HEK293 (cell line): ENCODE results near the gene TIPRL.

Source experiments
- EGR2 ChIP-seq: fragments of 450-650 bp; formaldehyde crosslinking; IDR thresholded peaks from 2 replicates; pipeline ENCODE4 v1.5.1; 2016; ENCODE audit warnings: low read depth, missing biosample characterization, missing genetic modification characterization
- GLI4 ChIP-seq: fragments of 450-650 bp; formaldehyde crosslinking; IDR thresholded peaks from 2 replicates; pipeline ENCODE4 v1.5.1; 2016; ENCODE audit warnings: missing biosample characterization, missing genetic modification characterization
- GLIS1 ChIP-seq: fragments of 450-650 bp; formaldehyde crosslinking; IDR thresholded peaks from 2 replicates; pipeline ENCODE4 v1.5.1; 2016; ENCODE audit warnings: missing biosample characterization, missing genetic modification characterization
- SETDB1 ChIP-seq: IDR thresholded peaks from one replicate; pipeline ENCODE4 v1.6.1; 2017; ENCODE audit warnings: mild to moderate bottlenecking, low read length, moderate library complexity, mixed read lengths; ENCODE audit not compliant: insufficient read length
- SP2 ChIP-seq: fragments of 450-650 bp; formaldehyde crosslinking; IDR thresholded peaks from 2 replicates; pipeline ENCODE4 v1.5.1; 2016; ENCODE audit warnings: missing biosample characterization, missing genetic modification characterization
- TRIM28 ChIP-seq: IDR thresholded peaks from 2 replicates; pipeline ENCODE4 v1.6.1; 2011; ENCODE audit warnings: low read length, control low read depth, borderline replicate concordance
- ZBTB8A ChIP-seq: fragments of 450-650 bp; formaldehyde crosslinking; IDR thresholded peaks from 2 replicates; pipeline ENCODE4 v1.5.1; 2016; ENCODE audit warnings: missing biosample characterization, missing genetic modification characterization
- ZEB2 ChIP-seq: fragments of 450-650 bp; formaldehyde crosslinking; IDR thresholded peaks from 2 replicates; pipeline ENCODE4 v1.5.1; 2016; ENCODE audit warnings: missing biosample characterization, missing genetic modification characterization
- ZFHX2 ChIP-seq: fragments of 450-650 bp; formaldehyde crosslinking; conservative IDR thresholded peaks from 2 replicates; pipeline ENCODE4 v1.5.1; 2016; ENCODE audit warnings: missing biosample characterization, missing genetic modification characterization
- ZIC2 ChIP-seq: fragments of 450-650 bp; formaldehyde crosslinking; IDR thresholded peaks from 2 replicates; pipeline ENCODE4 v1.5.1; 2016; ENCODE audit warnings: missing biosample characterization, missing genetic modification characterization
- ZNF121 ChIP-seq: fragments of 450-650 bp; formaldehyde crosslinking; IDR thresholded peaks from 2 replicates; pipeline ENCODE4 v1.5.1; 2016; ENCODE audit warnings: missing biosample characterization, missing genetic modification characterization
- ZNF214 ChIP-seq: fragments of 450-650 bp; formaldehyde crosslinking; IDR thresholded peaks from 2 replicates; pipeline ENCODE4 v1.5.1; 2017; ENCODE audit warnings: missing biosample characterization, mild to moderate bottlenecking, missing genetic modification characterization, borderline replicate concordance
- ZNF248 ChIP-seq: fragments of 450-650 bp; formaldehyde crosslinking; IDR thresholded peaks from 2 replicates; pipeline ENCODE4 v1.5.1; 2017; ENCODE audit warnings: missing biosample characterization, missing genetic modification characterization
- ZNF350 ChIP-seq: fragments of 450-650 bp; formaldehyde crosslinking; IDR thresholded peaks from 2 replicates; pipeline ENCODE4 v1.5.0; 2017; ENCODE audit warnings: missing biosample characterization, mild to moderate bottlenecking, missing genetic modification characterization
- ZNF768 ChIP-seq: fragments of 450-650 bp; formaldehyde crosslinking; IDR thresholded peaks from 2 replicates; pipeline ENCODE4 v1.5.1; 2018; ENCODE audit warnings: missing biosample characterization, mild to moderate bottlenecking, missing genetic modification characterization
- ZSCAN23 ChIP-seq: fragments of 450-650 bp; formaldehyde crosslinking; IDR thresholded peaks from 2 replicates; pipeline ENCODE4 v1.5.1; 2016; ENCODE audit warnings: missing biosample characterization, missing genetic modification characterization
- ZSCAN30 ChIP-seq: fragments of 450-650 bp; IDR thresholded peaks from 2 replicates; pipeline ENCODE4 v1.5.1; 2018; ENCODE audit warnings: missing biosample characterization, mild to moderate bottlenecking, missing genetic modification characterization, moderate library complexity
- ZXDB ChIP-seq: fragments of 450-650 bp; formaldehyde crosslinking; IDR thresholded peaks from 2 replicates; pipeline ENCODE4 v1.5.1; 2016; ENCODE audit warnings: missing biosample characterization, missing genetic modification characterization
- TF ChIP-seq, protein P1 (sequence below): fragments of 450-650 bp; formaldehyde crosslinking; conservative IDR thresholded peaks from 2 replicates; pipeline ENCODE4 v1.5.1; 2016; ENCODE audit warnings: low read depth, missing biosample characterization, missing genetic modification characterization
- TF ChIP-seq, protein P2 (sequence below): fragments of 450-650 bp; formaldehyde crosslinking; IDR thresholded peaks from 2 replicates; pipeline ENCODE4 v1.5.1; 2016; ENCODE audit warnings: missing biosample characterization, missing genetic modification characterization
- TF ChIP-seq, protein P3 (sequence below): fragments of 450-650 bp; formaldehyde crosslinking; IDR thresholded peaks from 2 replicates; pipeline ENCODE4 v1.5.1; 2016; ENCODE audit warnings: missing biosample characterization, missing genetic modification characterization
- TF ChIP-seq, protein P4 (sequence below): fragments of 450-650 bp; formaldehyde crosslinking; IDR thresholded peaks from 2 replicates; pipeline ENCODE4 v1.5.1; 2016; ENCODE audit warnings: missing biosample characterization, missing genetic modification characterization, low read depth
- TF ChIP-seq, protein P5 (sequence below): sonication (generic); formaldehyde crosslinking; IDR thresholded peaks from 2 replicates; pipeline ENCODE4 v1.8.1; 2022; ENCODE audit warnings: mild to moderate bottlenecking, moderate library complexity, missing genetic modification reagents
- TF ChIP-seq, protein P6 (sequence below): fragments of 450-650 bp; formaldehyde crosslinking; IDR thresholded peaks from 2 replicates; pipeline ENCODE4 v1.5.1; 2017; ENCODE audit warnings: missing biosample characterization, missing genetic modification characterization
- TF ChIP-seq, protein P7 (sequence below): fragments of 450-650 bp; IDR thresholded peaks from 2 replicates; pipeline ENCODE4 v1.5.1; 2018; ENCODE audit warnings: missing biosample characterization, mild to moderate bottlenecking, missing genetic modification characterization

TIPRL gene

DNA sequence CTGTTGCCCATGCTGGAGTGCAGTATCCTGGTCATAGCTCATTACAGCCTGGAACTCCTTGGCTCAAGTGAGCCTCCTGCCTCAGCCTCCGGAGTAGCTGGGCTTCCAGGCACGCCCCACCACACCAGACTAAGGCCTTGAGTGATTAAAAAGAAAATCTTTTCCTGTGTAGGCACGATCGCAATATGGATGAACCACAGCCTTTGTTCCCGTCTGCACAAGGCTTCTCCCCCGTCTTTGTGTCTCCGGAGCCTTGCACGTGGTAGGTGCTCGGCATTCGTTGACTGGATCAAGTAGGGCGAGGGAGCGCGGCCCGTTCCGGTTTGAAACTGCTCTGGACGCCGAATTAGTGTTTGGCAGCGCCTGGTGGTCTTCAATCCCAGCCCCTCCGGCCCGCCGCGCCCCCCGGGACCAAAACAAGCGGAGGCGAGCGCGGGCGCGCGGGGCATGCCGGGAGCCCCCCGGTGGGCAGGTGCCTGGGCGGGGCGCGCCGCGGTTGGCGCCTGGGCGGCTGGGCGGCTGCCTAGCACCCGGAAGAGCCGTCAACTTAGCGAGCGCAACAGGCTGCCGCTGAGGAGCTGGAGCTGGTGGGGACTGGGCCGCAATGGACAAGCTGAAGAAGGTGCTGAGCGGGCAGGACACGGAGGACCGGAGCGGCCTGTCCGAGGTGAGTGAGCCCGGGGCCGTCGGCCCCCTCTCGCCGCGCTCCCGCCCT, 46.9 kb downstream of the TIPRL start, which contains the start of gene SFT2D2 (continued):
- TF ChIP-seq, protein P1, sequence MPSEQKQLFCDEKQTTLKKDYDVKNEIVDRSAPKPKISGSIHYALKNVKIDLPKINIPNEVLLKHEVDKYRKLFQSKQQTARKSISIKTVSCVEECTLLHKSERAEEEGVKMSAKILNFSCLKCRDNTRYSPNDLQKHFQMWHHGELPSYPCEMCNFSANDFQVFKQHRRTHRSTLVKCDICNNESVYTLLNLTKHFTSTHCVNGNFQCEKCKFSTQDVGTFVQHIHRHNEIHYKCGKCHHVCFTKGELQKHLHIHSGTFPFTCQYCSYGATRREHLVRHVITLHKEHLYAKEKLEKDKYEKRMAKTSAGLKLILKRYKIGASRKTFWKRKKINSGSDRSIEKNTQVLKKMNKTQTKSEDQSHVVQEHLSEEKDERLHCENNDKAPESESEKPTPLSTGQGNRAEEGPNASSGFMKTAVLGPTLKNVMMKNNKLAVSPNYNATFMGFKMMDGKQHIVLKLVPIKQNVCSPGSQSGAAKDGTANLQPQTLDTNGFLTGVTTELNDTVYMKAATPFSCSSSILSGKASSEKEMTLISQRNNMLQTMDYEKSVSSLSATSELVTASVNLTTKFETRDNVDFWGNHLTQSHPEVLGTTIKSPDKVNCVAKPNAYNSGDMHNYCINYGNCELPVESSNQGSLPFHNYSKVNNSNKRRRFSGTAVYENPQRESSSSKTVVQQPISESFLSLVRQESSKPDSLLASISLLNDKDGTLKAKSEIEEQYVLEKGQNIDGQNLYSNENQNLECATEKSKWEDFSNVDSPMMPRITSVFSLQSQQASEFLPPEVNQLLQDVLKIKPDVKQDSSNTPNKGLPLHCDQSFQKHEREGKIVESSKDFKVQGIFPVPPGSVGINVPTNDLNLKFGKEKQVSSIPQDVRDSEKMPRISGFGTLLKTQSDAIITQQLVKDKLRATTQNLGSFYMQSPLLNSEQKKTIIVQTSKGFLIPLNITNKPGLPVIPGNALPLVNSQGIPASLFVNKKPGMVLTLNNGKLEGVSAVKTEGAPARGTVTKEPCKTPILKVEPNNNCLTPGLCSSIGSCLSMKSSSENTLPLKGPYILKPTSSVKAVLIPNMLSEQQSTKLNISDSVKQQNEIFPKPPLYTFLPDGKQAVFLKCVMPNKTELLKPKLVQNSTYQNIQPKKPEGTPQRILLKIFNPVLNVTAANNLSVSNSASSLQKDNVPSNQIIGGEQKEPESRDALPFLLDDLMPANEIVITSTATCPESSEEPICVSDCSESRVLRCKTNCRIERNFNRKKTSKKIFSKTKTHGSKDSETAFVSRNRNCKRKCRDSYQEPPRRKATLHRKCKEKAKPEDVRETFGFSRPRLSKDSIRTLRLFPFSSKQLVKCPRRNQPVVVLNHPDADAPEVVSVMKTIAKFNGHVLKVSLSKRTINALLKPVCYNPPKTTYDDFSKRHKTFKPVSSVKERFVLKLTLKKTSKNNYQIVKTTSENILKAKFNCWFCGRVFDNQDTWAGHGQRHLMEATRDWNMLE = peak; percentile 34; the same call in 1 of the 2 replicates
- TF ChIP-seq ZNF350 (tag by site-specific recombination) (no peak), ZNF768 (tag by site-specific recombination) (peak; percentile 26; the same call in 1 of the 2 replicates), ZFHX2 (peak; percentile 45), ZNF121 (tag by site-specific recombination) (0 out of 2 replicates have a peak, but pooled peaks have one; percentile 34), ZNF214 (tag by site-specific recombination) (no peak), GLI4 (tag by site-specific recombination) (peak; percentile 88; the same call in 1 of the 2 replicates), ZXDB (tag by site-specific recombination) (peak; percentile 74), ZEB2 (tag by site-specific recombination) (peak; percentile 86), SP2 (tag by site-specific recombination) (peak; percentile 53), ZBTB8A (tag by site-specific recombination) (peak; percentile 87), ZIC2 (tag by site-specific recombination) (peak; percentile 46), ZSCAN30 (tag by site-specific recombination) (0 out of 2 replicates have a peak, but pooled peaks have one; percentile 26), ZSCAN23 (tag by site-specific recombination) (0 out of 2 replicates have a peak, but pooled peaks have one; percentile 37), ZNF248 (no peak), EGR2 (peak; percentile 63), GLIS1 (tag by site-specific recombination) (peak; percentile 65), TRIM28 (peak; percentile 36; the same call in 1 of the 2 replicates), SETDB1 (peak; percentile 39)
- TF ChIP-seq, protein P2, sequence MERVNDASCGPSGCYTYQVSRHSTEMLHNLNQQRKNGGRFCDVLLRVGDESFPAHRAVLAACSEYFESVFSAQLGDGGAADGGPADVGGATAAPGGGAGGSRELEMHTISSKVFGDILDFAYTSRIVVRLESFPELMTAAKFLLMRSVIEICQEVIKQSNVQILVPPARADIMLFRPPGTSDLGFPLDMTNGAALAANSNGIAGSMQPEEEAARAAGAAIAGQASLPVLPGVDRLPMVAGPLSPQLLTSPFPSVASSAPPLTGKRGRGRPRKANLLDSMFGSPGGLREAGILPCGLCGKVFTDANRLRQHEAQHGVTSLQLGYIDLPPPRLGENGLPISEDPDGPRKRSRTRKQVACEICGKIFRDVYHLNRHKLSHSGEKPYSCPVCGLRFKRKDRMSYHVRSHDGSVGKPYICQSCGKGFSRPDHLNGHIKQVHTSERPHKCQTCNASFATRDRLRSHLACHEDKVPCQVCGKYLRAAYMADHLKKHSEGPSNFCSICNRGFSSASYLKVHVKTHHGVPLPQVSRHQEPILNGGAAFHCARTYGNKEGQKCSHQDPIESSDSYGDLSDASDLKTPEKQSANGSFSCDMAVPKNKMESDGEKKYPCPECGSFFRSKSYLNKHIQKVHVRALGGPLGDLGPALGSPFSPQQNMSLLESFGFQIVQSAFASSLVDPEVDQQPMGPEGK = peak; percentile 87
- TF ChIP-seq, protein P3, sequence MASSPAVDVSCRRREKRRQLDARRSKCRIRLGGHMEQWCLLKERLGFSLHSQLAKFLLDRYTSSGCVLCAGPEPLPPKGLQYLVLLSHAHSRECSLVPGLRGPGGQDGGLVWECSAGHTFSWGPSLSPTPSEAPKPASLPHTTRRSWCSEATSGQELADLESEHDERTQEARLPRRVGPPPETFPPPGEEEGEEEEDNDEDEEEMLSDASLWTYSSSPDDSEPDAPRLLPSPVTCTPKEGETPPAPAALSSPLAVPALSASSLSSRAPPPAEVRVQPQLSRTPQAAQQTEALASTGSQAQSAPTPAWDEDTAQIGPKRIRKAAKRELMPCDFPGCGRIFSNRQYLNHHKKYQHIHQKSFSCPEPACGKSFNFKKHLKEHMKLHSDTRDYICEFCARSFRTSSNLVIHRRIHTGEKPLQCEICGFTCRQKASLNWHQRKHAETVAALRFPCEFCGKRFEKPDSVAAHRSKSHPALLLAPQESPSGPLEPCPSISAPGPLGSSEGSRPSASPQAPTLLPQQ (tag by site-specific recombination) = peak; percentile 61
- TF ChIP-seq, protein P4, sequence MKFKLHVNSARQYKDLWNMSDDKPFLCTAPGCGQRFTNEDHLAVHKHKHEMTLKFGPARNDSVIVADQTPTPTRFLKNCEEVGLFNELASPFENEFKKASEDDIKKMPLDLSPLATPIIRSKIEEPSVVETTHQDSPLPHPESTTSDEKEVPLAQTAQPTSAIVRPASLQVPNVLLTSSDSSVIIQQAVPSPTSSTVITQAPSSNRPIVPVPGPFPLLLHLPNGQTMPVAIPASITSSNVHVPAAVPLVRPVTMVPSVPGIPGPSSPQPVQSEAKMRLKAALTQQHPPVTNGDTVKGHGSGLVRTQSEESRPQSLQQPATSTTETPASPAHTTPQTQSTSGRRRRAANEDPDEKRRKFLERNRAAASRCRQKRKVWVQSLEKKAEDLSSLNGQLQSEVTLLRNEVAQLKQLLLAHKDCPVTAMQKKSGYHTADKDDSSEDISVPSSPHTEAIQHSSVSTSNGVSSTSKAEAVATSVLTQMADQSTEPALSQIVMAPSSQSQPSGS (tag by site-specific recombination) = no peak
- TF ChIP-seq, protein P5, sequence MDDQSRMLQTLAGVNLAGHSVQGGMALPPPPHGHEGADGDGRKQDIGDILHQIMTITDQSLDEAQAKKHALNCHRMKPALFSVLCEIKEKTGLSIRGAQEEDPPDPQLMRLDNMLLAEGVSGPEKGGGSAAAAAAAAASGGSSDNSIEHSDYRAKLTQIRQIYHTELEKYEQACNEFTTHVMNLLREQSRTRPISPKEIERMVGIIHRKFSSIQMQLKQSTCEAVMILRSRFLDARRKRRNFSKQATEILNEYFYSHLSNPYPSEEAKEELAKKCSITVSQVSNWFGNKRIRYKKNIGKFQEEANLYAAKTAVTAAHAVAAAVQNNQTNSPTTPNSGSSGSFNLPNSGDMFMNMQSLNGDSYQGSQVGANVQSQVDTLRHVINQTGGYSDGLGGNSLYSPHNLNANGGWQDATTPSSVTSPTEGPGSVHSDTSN (CRISPR knock-in tag) = peak; percentile 67; the same call in 1 of the 2 replicates
- TF ChIP-seq, protein P6, sequence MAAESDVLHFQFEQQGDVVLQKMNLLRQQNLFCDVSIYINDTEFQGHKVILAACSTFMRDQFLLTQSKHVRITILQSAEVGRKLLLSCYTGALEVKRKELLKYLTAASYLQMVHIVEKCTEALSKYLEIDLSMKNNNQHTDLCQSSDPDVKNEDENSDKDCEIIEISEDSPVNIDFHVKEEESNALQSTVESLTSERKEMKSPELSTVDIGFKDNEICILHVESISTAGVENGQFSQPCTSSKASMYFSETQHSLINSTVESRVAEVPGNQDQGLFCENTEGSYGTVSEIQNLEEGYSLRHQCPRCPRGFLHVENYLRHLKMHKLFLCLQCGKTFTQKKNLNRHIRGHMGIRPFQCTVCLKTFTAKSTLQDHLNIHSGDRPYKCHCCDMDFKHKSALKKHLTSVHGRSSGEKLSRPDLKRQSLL = peak; percentile 48
- TF ChIP-seq, protein P7, sequence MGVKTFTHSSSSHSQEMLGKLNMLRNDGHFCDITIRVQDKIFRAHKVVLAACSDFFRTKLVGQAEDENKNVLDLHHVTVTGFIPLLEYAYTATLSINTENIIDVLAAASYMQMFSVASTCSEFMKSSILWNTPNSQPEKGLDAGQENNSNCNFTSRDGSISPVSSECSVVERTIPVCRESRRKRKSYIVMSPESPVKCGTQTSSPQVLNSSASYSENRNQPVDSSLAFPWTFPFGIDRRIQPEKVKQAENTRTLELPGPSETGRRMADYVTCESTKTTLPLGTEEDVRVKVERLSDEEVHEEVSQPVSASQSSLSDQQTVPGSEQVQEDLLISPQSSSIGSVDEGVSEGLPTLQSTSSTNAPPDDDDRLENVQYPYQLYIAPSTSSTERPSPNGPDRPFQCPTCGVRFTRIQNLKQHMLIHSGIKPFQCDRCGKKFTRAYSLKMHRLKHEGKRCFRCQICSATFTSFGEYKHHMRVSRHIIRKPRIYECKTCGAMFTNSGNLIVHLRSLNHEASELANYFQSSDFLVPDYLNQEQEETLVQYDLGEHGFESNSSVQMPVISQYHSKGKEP (tag by site-specific recombination) = peak; percentile 39; the same call in 1 of the 2 replicates
